H9 (cell line): ENCODE data around the gene ULK3. TPM values are rescaled to one million over a fixed set of nuclear protein-coding genes. Genes with fewer than 3 reads are reported as not detected.

Experiments used
- DNase-seq: peaks from one replicate; pipeline ENCODE4 v3.0.0-alpha.2; 2017
- H2AFZ ChIP-seq: one replicate; pipeline ENCODE4 v1.6.1; 2013; ENCODE audit warnings: mild to moderate bottlenecking, low read length, control low read depth, moderate library complexity
- H2AK5ac ChIP-seq: 2 replicates; pipeline ENCODE4 v1.6.1; 2013; ENCODE audit warnings: low read length, control low read depth, mixed read lengths; ENCODE audit not compliant: insufficient read length
- H2BK120ac ChIP-seq: one replicate; pipeline ENCODE4 v1.6.1; 2013; ENCODE audit warnings: low read depth, mild to moderate bottlenecking, low read length, control low read depth, inconsistent platforms; ENCODE audit not compliant: poor library complexity, severe bottlenecking
- H2BK12ac ChIP-seq: 2 replicates; pipeline ENCODE4 v1.6.1; 2013; ENCODE audit warnings: low read length, control low read depth, mixed read lengths, low read depth; ENCODE audit not compliant: insufficient read length
- H2BK15ac ChIP-seq: 2 replicates; pipeline ENCODE4 v1.6.1; 2013; ENCODE audit warnings: low read depth, low read length, control low read depth
- H2BK20ac ChIP-seq: one replicate; pipeline ENCODE4 v1.6.1; 2013; ENCODE audit warnings: low read depth, mild to moderate bottlenecking, low read length, control low read depth, inconsistent platforms; ENCODE audit not compliant: poor library complexity, severe bottlenecking
- H2BK5ac ChIP-seq: 2 replicates; pipeline ENCODE4 v1.6.1; 2013; ENCODE audit warnings: low read length, control low read depth, mixed read lengths; ENCODE audit not compliant: insufficient read length
- H3K14ac ChIP-seq: 2 replicates; pipeline ENCODE4 v1.6.1; 2013; ENCODE audit warnings: low read length, control low read depth; ENCODE audit not compliant: insufficient read depth
- H3K18ac ChIP-seq: 2 replicates; pipeline ENCODE4 v1.6.1; 2013; ENCODE audit warnings: low read depth, mild to moderate bottlenecking, mixed read lengths, low read length, control low read depth; ENCODE audit not compliant: insufficient read length
- H3K23ac ChIP-seq: 2 replicates; pipeline ENCODE4 v1.6.1; 2013; ENCODE audit warnings: low read length, control low read depth, mixed read lengths, low read depth; ENCODE audit not compliant: insufficient read length
- H3K23me2 ChIP-seq: 2 replicates; pipeline ENCODE4 v1.6.1; 2013; ENCODE audit warnings: low read depth, mild to moderate bottlenecking, mixed read lengths, low read length, control low read depth; ENCODE audit not compliant: insufficient read length, poor library complexity, severe bottlenecking
- H3K27ac ChIP-seq: 2 replicates; pipeline ENCODE4 v1.5.1; 2013; ENCODE audit warnings: low read length, control low read depth, mixed read lengths, low read depth; ENCODE audit not compliant: insufficient read length
- H3K27me3 ChIP-seq: 2 replicates; pipeline ENCODE4 v1.6.1; 2013; ENCODE audit warnings: low read length, control low read depth, inconsistent platforms; ENCODE audit not compliant: insufficient read depth
- H3K4ac ChIP-seq: 2 replicates; pipeline ENCODE4 v1.6.1; 2013; ENCODE audit warnings: low read depth, mild to moderate bottlenecking, control low read depth, inconsistent platforms, low read length, moderate library complexity
- H3K4me1 ChIP-seq: 2 replicates; pipeline ENCODE4 v1.6.1; 2013; ENCODE audit warnings: low read length, control low read depth, inconsistent platforms; ENCODE audit not compliant: insufficient read depth
- H3K4me2 ChIP-seq: 2 replicates; pipeline ENCODE4 v1.6.1; 2013; ENCODE audit warnings: low read length, control low read depth, mixed read lengths; ENCODE audit not compliant: insufficient read length, insufficient read depth
- H3K56ac ChIP-seq: 2 replicates; pipeline ENCODE4 v1.6.1; 2013; ENCODE audit warnings: low read depth, mild to moderate bottlenecking, mixed read lengths, low read length, control low read depth; ENCODE audit not compliant: insufficient read length
- H3K79me1 ChIP-seq: 2 replicates; pipeline ENCODE4 v1.6.1; 2013; ENCODE audit warnings: low read depth, mild to moderate bottlenecking, moderate library complexity, low read length, control low read depth, inconsistent platforms; ENCODE audit not compliant: insufficient read depth, poor library complexity, severe bottlenecking
- H3K79me2 ChIP-seq: 2 replicates; pipeline ENCODE4 v1.6.1; 2013; ENCODE audit warnings: low read length, control low read depth, inconsistent platforms; ENCODE audit not compliant: insufficient read depth
- H3K9ac ChIP-seq: 2 replicates; pipeline ENCODE4 v1.6.1; 2013; ENCODE audit warnings: low read length, control low read depth, mixed read lengths; ENCODE audit not compliant: insufficient read length; ENCODE audit errors: extremely low read depth
- H3K9me3 ChIP-seq: one replicate; pipeline ENCODE4 v1.6.1; 2013; ENCODE audit warnings: low read depth, low read length, inconsistent platforms; ENCODE audit not compliant: control insufficient read depth
- H3T11ph ChIP-seq: one replicate; pipeline ENCODE4 v1.6.1; 2013; ENCODE audit warnings: mild to moderate bottlenecking, low read length, control low read depth, inconsistent platforms
- H4K20me1 ChIP-seq: one replicate; pipeline ENCODE4 v1.6.1; 2013; ENCODE audit not compliant: control insufficient read depth, insufficient read length, insufficient read depth
- H4K5ac ChIP-seq: 2 replicates; pipeline ENCODE4 v1.6.1; 2013; ENCODE audit warnings: low read depth, mild to moderate bottlenecking, mixed read lengths, low read length, control low read depth; ENCODE audit not compliant: insufficient read length
- H4K8ac ChIP-seq: replicated peaks from 2 replicates; pipeline ENCODE4 v1.6.1; 2013; ENCODE audit warnings: low read length, control low read depth, mixed read lengths, low read depth; ENCODE audit not compliant: insufficient read length
- H4K91ac ChIP-seq: 2 replicates; pipeline ENCODE4 v1.6.1; 2013; ENCODE audit warnings: low read depth, mild to moderate bottlenecking, moderate library complexity, mixed read lengths, low read length, control low read depth; ENCODE audit not compliant: insufficient read length
- H3K27ac Mint-ChIP-seq, 3 experiments: 2 replicates in 2 of 3; 3 replicates in 1 of 3; pipeline ENCODE4 v1.8.0; 2020 to 2021; ENCODE audit warnings: mixed read lengths in 3 of 3, mild to moderate bottlenecking in 1 of 3, moderate library complexity in 1 of 3
- H3K27me3 Mint-ChIP-seq: 2 replicates; pipeline ENCODE4 v1.8.0; 2021; ENCODE audit warnings: low read depth, mild to moderate bottlenecking, moderate library complexity, mixed read lengths
- H3K36me3 Mint-ChIP-seq, 3 experiments: 2 replicates in 2 of 3; 3 replicates in 1 of 3; pipeline ENCODE4 v1.8.0; 2020 to 2021; ENCODE audit warnings: low read depth in 3 of 3, mixed read lengths in 3 of 3; ENCODE audit not compliant: insufficient read depth in 1 of 3
- H3K4me1 Mint-ChIP-seq, 2 experiments: 2 replicates each; pipeline ENCODE4 v1.8.0; 2020; ENCODE audit warnings: mixed read lengths in 2 of 2
- H3K4me3 Mint-ChIP-seq, 2 experiments: 2 replicates in 1 of 2; 3 replicates in 1 of 2; pipeline ENCODE4 v1.8.0; 2020 to 2021; ENCODE audit warnings: mild to moderate bottlenecking in 2 of 2, mixed read lengths in 2 of 2, moderate library complexity in 1 of 2
- H3K9me3 Mint-ChIP-seq, 2 experiments: 2 replicates in 1 of 2; 3 replicates in 1 of 2; pipeline ENCODE4 v1.8.0; 2020; ENCODE audit warnings: mild to moderate bottlenecking in 2 of 2, mixed read lengths in 2 of 2, moderate library complexity in 1 of 2
- WGBS: extraction: QIAGEN DNeasy Blood & Tissue Kit; methylation state at CpG from one replicate; pipeline ENCODE4 v1.1.7; 2013; ENCODE audit warnings: missing lambda C conversion rate, low lambda C conversion rate, mixed read lengths; ENCODE audit not compliant: insufficient read length; ENCODE audit errors: extremely low coverage; 5-methylcytosine and 5-hydroxymethylcytosine counted together
- total RNA-seq: library from RNA; stranded (reverse); gene quantifications from 2 replicates; pipeline ENCODE4 v1.2.1, GENCODE V29; 2021
- TF ChIP-seq, protein P1 (sequence below): fragments of 200-600 bp; sonication (generic); conservative IDR thresholded peaks from 3 replicates; pipeline ENCODE4 v1.8.0; 2021; ENCODE audit warnings: antibody characterized with exemption, mild to moderate bottlenecking

The ULK3 gene
- total RNA-seq, 1 experiment from 2014 or later: 34.0 TPM

GRCh38 chr15:74863239-74864056 is 20.5 kb upstream of the ULK3 start:
- Histone ChIP-seq H3K4ac (no peak overlapping the region), H3K56ac (no peak overlapping the region), H3T11ph (no peak overlapping the region), H4K8ac (no peak overlapping the region), H2BK15ac (no peak overlapping the region), H3K79me1 (no peaks in the 10 kb centered on the region), H3K4me2 (no peak overlapping the region), H2BK120ac (no peak overlapping the region), H3K27me3 (no peaks in the 10 kb centered on the region), H4K20me1 (peaks cover 3% of the 10 kb centered on the region), H2BK12ac (no peak overlapping the region), H3K27ac (no peak overlapping the region), H3K9me3 (no peaks in the 10 kb centered on the region), H3K23me2 (no peaks in the 10 kb centered on the region), H3K79me2 (peaks cover 9% of the 10 kb centered on the region; the same call in 1 of the 2 replicates), H3K23ac (no peak overlapping the region), H2AFZ (no peak overlapping the region), H3K9ac (no peak overlapping the region), H2AK5ac (no peak overlapping the region), H4K91ac (no peak overlapping the region), H3K14ac (no peak overlapping the region), H2BK5ac (no peak overlapping the region), H3K18ac (no peak overlapping the region), H2BK20ac (no peak overlapping the region), H3K4me1 (no peaks in the 10 kb centered on the region), H4K5ac (no peak overlapping the region)
- H3K27me3 Mint-ChIP-seq: no peaks in the 10 kb centered on the region
- H3K4me3 Mint-ChIP-seq: no peak overlapping the region
- H3K9me3 Mint-ChIP-seq: peaks cover 4% of the 10 kb centered on the region in 2 experiments; a peak in 3 of 5 replicates
- whole genome bisulfite sequencing: no CpG with 5 or more reads among the region's 11 CpGs
- TF ChIP-seq, protein P1, sequence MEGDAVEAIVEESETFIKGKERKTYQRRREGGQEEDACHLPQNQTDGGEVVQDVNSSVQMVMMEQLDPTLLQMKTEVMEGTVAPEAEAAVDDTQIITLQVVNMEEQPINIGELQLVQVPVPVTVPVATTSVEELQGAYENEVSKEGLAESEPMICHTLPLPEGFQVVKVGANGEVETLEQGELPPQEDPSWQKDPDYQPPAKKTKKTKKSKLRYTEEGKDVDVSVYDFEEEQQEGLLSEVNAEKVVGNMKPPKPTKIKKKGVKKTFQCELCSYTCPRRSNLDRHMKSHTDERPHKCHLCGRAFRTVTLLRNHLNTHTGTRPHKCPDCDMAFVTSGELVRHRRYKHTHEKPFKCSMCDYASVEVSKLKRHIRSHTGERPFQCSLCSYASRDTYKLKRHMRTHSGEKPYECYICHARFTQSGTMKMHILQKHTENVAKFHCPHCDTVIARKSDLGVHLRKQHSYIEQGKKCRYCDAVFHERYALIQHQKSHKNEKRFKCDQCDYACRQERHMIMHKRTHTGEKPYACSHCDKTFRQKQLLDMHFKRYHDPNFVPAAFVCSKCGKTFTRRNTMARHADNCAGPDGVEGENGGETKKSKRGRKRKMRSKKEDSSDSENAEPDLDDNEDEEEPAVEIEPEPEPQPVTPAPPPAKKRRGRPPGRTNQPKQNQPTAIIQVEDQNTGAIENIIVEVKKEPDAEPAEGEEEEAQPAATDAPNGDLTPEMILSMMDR: no peak
- peaks cover 6 to 15% (median 15%) of the 10 kb centered on the region in 3 experiments for H3K36me3 Mint-ChIP-seq
- no peak for DNase-seq
- peaks cover 2 to 6% of the 10 kb centered on the region in 2 experiments; a peak in 2 of 4 replicates for H3K4me1 Mint-ChIP-seq
- H3K27ac Mint-ChIP-seq: peak overlapping the region in 1 of 3 experiments; percentile 15; a peak in 2 of 7 replicates
